GM21447 (cell line): Measurements from ENCODE around the gene TTC14.

Experiments used
- ATAC-seq: cut with Tn5 transposase; IDR thresholded peaks from one replicate; pipeline ENCODE4 v1.9.1; 2021; ENCODE audit not compliant: unreplicated experiment

The TTC14 gene

GRCh38 chr3:180631317-180631716 is 29.4 kb downstream of the TTC14 start:
- no peak for ATAC-seq

DNA sequence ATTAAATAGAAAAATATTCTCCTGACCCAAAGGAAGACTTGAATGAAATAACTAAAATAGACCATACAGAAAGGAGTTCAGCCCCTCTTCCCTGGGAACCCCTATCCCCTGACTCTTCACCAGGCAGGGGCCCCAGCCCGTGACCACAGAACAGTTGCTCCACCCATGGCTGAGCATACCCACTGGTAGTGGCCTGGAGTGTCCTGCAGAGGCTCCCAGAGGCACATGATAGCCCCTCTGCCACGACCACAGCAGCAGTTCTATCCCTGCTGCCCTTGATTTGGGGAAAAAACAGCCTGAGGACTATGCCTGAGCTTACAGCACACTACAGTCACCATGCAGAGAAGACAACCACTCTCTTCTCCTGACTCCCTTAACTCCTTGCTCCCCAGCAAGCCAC is 31.8 kb downstream of the TTC14 start:
- no peak for ATAC-seq

DNA sequence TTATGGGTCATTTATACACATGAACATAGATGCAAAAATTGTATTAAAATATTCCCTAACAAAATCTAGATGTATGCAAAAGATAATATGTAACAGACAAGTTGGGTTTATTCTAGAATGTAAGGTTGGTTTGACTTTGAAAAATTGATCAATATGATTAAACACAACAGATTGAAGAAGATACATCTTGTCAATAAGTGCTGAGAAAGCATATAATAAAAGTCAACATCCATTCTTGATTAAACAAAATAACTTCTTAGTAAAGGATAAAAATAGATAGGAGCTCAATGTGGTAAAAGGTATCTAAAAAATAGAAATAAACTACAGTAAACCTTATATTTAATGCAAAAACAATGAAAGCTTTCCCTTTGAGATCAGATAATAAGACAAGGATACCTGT is 39.0 kb downstream of the TTC14 start:
- ATAC-seq, result no peak

- ATAC-seq, result peak; percentile 58
These were observed 44.3 kb downstream of the TTC14 start for GRCh38 chr3:180646187-180646790.

- no peak for ATAC-seq
These were observed 54.4 kb downstream of the TTC14 start for GRCh38 chr3:180656406-180656805.

DNA sequence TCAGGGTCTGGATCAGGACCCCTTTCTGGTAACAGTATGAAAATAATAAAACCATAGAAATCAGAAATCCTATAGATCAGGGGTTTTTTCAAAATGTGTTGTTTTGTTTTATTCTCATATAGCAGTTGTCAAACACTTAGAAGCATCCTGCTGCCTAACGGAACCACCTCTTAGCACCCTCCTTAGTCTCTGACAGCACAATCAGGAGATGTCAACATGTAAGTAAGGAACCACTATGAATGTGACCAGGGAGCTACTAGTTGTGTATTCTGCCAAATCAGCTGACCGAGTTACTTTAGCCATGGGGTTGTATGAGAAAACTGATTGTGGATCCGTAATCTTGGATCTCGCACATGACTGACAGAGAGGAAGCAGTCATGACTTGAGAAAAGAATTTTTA is 55.1 kb downstream of the TTC14 start:
- no peak for ATAC-seq
